Stimulated activated CD4-positive, alpha-beta T cell treated with anti-CD3 and anti-CD28 coated beads, Interleukin-2, amount 100 ng/mL, for 24 hours (primary cell): ENCODE data around the gene LMAN2L.
"Not testable (repeated sequence)": the region's sequence is repeated elsewhere in the genome, so short reads cannot be mapped to it uniquely, and the experiment has no call there.

Experiments
- DNase-seq, 2 donors: peaks; one replicate each; pipeline ENCODE4 v3.0.0-alpha.2; 2020

Gene LMAN2L

DNA sequence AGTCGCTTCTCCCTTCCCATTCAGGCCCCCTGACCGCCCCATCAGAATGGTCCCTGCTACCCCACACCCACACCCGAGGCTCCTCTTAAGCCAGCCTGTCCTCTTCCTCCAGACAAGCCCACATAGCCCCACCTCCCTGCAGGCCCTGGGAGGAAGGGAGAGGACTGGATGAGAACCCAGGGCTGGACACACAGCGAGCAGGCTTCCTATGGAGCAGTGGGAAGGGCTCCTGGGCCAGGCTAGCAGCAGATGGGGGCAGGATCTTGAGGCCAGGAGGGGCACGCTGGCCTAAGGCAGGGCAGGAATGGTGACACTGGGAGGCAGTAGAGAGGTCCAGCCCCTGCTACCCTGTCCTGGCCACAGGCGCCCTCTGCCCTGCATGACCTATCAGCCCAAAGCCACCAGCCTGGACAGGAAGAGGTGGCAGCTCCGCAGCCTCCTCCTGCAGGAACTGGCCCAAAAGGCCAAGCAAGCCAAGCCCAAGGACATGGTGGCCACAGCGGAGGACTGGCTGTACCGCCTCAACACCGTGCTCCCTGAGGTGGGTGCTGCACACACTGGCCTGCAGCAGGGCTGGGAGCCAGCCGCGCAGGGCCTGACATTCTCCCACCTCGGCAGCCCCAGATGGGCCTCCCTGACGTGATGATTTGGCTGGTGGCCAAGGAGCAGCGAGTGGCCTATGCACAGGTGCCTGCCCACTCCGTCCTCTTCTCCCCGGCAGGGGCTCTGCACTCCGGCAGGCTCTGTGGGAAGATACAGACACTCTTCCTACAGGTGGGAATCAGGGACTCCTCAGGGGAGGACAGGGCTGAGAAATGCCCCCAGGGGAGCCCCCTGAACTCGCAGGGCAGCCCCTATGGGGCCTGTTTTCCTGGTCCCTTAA lies 54.0 kb downstream of the LMAN2L start:
- DNase-seq = no peak

GRCh38 chr2:96684883-96685576 lies 54.8 kb downstream of the LMAN2L start:
- no peak for DNase-seq

DNA sequence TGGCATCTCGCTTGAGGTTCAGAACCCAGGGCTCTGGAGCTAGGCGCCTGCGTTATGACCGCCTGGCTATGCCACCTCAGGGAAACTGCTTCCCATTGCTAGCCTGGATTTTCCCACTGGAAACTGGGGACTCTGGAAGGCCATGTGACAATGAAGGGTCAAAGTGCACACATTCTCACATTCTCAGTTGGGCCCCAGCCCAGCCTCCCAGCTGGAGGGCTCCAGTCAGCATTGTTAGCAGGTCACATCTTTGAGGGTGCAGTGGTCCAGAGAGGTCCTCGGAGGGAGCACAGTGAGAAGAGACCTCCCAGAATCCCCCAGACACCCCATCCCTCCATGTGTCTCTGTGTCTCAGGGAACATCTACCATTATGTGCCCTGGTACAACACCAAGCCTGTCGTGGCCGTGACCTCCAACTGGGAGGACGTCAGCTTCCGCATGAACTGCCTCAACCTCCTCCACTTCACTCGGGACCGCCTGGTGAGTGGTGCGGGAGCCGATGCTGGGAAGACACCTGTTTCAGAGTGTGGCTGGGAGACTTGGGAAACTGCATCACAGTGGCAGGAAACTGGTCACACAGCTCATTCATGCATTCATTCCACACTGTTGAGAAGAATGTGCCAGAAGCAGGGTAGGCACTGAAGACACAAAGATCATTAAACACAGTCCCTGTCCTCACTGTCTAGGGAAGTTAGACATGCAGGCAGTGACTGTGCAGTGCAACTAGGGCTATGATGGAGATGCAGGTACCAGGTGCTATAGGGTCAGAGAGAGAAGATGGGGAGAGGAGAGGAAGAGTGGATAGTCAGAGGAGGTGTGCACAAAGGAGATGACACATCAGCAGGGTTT lies 55.7 kb downstream of the LMAN2L start:
- DNase-seq = no peak

DNA sequence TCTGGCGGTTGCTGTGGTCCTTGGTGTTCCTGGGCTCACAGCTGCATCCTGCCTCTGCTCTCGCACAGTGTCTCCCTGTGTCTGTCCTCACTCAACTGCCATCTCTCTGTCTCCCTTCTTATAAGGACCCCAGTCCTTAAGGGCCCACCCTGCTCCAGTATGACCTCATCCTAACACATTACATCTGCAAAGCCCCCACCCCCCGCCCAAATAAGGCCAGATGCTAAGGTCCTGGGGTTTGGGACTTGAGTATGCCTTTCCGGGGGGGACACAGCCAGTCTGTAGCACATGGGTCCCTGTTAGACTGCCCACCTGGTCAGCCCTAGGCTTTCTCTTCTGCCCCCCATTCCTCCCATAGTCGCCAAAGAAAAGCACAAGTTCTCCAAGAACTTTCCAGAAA lies 56.6 kb downstream of the LMAN2L start:
- no peak for DNase-seq

GRCh38 chr2:96681540-96681939 lies 58.3 kb downstream of the LMAN2L start:
- DNase-seq = no peak

- DNase-seq = no peak
Measured at GRCh38 chr2:96680561-96681141, 59.2 kb downstream of the LMAN2L start.

DNA sequence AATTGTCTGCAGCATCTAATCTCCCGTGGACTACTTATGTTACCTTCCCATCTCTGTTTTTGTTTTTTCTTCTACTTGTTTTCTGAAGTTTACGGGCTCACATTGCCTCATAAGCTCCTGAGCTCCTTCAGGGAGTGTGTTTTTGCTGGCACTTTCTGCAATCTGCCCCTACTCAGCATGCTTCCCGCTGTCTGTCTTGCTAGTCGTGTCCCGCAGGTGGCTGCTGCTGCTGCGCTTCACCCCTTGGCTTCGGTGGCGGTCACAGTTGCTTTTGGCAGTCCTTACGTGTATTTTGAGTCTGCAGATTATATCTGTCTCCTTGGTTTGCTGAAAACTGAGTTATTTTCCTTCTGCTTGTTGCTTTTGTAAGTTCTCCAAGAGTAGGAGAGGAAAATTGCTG lies 60.0 kb downstream of the LMAN2L start:
- DNase-seq = no peak

DNA sequence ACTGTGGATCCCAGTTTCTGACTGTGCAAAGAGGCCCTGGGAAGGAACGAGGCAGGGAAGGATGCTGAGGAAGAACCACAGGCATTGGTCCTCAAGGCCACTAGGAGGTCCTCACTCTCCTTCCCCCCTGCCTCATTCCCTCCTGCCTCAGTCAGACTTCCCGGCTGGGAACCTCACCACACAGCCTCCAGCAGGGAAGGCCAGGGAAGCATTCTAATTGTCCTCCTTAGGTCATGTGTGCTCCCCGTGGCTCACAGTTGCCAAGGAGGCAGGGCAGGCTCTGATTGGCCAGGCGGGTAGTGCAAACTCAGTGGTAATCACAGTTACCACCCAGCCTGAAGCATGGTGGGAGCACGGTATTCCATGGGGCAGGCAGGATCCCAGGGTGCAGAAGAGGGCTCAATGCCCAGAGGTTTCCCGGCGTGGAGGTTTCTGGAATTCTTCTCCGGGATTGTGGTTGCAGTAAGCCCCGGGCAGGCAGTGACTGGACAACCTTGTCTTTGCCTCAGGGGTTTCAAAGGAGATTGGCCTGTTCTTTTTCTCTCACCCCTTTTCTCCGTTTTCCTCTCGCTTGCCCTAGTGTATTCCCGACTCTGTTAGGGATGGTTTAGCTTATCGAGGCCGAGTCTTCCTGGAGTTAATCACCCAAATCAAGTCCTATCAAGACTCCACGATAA lies 70.2 kb downstream of the LMAN2L start:
- DNase-seq = no peak

DNA sequence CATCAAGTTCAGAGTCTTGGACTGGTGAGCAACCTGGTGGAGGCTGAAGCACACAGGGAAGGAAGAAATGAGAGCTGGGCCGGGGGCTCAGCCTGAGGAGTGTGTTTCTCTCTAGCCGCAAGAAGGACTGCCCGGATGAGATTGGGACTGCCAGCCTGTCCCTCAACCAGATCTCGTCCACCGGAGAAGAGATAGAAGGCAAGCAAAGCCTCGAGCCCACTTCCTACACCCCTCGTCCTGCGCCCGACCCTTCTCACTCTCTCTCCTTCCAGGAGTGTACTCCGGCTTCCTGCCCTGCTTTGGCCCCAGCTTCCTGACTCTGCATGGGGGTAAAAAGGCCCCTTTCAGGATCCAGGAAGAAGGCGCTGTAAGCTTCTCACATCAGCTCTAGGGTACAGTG lies 71.1 kb downstream of the LMAN2L start:
- DNase-seq = no peak

GRCh38 chr2:96665717-96666116 lies 74.1 kb downstream of the LMAN2L start:
- DNase-seq = not testable (repeated sequence)

DNA sequence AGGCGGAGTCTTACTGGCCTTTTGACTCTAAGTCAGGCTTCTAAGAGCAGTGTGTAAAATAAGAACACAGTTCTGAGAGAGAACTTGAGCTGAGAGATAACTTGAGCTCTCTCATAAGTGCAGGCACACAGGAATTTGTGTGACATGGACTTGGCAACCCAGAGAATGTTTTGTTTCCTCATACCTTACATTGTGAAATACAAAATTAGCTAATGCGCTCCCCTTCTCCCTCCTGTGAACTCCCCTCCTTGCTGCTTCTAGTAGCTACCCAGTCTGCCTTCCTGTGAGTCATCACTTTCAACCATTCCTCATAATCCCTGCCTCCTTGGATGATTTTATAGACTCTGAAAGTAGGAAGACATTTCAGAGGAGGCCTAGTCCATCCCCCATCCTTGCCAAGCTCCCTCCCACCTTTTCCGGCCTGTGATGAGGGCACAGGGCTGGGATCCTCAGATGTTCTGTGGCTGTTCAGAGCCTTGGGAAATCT lies 74.7 kb downstream of the LMAN2L start:
- DNase-seq = no peak

DNA sequence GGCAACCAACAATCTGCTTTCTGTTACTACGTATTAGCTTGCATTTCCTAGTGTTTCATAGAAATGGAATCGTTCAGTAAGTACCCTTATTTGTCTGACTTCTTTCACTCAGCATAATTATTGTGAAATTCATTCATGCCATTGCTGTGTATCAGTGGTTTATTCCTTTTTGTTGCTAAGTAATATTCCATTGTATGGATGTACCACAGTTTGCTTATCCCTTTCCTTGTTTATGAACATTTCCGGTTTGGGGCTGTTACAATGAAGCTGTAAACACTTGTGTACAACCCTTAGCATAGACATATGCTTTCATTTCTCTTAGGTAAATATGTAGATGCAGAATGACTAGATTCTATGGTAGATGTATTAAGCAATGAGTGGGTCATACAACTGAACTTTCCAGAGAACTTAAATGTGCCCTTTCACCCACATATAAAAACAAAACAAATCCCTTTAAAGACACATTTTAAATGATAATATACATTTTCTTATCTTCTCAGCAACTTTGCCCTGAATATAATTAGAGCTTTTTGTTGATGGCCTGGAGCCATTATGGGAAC lies 75.4 kb downstream of the LMAN2L start:
- DNase-seq = no peak

DNA sequence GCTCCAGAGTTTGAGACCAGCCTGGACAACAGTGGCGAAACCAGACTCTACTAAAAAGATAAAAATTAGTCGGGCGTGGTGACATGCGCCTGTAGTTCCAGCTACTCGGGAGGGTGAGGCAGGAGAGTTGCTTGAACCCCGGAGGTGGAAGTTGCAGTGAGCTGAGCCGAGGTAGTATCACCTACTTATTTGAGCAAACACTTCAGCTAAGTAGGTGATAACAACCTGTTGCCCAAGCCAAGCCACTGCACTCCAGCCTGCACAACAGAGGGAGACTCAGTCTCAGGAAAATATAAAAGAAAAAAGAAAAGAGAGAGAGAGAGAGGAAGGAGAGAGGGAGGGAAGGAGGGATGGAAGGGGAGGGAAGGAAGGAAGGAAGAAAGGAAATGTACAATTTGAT lies 76.0 kb downstream of the LMAN2L start:
- no peak for DNase-seq

- no peak for DNase-seq
Measured at GRCh38 chr2:96663177-96663576, 76.7 kb downstream of the LMAN2L start.

DNA sequence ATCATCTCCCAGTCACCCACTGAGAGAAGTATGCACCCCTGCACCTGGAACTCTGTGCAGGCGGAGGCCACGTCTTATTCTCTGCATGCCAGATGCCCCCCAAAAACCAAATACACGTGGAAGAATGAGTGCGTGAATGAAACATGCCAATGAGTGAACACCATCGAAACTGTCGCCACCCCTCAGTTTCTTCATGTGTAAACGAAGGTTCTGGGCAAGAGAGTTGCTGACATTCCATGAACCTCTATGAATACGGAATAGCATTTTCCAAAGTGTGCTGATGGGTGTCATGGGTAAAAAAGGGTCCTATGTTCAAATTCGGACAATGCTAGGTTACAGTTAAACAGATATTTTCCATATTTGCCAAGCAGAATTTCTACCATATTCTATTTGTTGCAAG lies 77.5 kb downstream of the LMAN2L start:
- no peak for DNase-seq

DNA sequence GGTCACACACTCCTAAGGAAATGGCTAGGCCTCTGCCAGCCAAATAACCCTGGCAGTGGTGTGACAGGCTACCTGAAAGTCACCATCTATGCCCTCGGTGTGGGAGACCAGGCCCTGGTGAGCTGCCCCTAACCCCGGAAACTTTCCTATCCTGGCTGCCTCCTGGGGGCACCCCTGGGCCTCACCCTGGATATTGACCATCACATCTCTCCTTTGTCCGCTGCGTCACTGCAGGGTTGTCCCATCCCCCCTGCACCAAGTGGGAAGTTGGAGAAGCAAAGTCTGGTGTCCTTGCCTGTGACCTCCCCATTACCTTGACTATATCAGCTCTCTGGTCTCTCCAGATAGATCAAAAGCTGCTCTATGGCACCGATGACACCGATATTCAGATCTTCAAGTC lies 78.5 kb downstream of the LMAN2L start:
- no peak for DNase-seq

- DNase-seq = no peak
Measured at GRCh38 chr2:96656540-96656939, 83.3 kb downstream of the LMAN2L start.
